ENCODE measurements around the gene TBX1.

DNA sequence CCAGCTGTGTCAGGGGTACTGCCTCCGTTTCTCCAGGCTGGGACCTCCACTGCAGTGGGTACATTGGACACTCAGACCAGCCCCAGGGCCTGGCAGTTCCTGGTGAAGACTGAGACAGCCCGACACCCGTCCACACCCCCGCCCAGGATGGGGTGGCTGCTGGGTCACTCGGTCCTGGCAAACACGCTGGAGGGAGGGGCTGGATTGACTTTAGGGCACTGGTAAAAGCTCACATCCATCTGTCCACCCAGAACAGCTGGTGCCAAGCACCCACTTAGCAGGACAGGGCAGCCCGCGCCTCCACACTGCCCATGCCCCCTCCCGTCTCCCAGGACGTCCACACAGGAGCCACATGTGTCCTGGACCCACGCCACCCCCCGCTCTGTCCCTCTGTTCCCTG is 10.7 kb upstream of the TBX1 start:
- TF ChIP-seq, protein P1, sequence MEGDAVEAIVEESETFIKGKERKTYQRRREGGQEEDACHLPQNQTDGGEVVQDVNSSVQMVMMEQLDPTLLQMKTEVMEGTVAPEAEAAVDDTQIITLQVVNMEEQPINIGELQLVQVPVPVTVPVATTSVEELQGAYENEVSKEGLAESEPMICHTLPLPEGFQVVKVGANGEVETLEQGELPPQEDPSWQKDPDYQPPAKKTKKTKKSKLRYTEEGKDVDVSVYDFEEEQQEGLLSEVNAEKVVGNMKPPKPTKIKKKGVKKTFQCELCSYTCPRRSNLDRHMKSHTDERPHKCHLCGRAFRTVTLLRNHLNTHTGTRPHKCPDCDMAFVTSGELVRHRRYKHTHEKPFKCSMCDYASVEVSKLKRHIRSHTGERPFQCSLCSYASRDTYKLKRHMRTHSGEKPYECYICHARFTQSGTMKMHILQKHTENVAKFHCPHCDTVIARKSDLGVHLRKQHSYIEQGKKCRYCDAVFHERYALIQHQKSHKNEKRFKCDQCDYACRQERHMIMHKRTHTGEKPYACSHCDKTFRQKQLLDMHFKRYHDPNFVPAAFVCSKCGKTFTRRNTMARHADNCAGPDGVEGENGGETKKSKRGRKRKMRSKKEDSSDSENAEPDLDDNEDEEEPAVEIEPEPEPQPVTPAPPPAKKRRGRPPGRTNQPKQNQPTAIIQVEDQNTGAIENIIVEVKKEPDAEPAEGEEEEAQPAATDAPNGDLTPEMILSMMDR (IDR thresholded peaks at IDR 0.05; ENCODE audit: borderline replicate concordance, extremely low read depth, low read length, poor library complexity, severe bottlenecking), result no peak
- no peak for TF ChIP-seq EZH2 (IDR thresholded peaks at IDR 0.05; ENCODE audit: borderline replicate concordance, low read depth, low read length, severe bottlenecking)

Measured in DND-41 (cell line).